Measurements from ENCODE around the gene ST8SIA1.

Gene ST8SIA1

DNA sequence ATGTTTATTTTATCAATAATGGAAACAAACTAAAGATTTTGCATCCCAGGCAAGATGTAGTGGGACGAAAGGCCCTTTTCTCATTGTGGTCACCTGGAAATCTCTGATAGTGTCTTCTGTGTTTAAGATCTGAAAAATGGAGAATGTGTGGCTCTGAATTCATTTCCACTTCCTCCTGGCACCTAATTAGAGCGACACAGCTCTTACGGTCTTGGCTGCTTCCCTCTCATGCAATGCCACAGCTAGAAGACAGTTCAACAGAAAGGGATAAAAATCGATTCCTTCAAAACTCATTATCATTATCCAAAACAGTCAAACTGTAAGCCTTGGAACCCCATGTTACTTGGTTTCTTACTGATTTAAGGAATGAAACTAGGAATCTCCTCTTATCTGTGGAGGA lies 9.3 kb downstream of the ST8SIA1 start:
- DNase-seq = no peak

GRCh38 chr12:22322091-22322490 lies 12.4 kb downstream of the ST8SIA1 start:
- no peak for DNase-seq

DNA sequence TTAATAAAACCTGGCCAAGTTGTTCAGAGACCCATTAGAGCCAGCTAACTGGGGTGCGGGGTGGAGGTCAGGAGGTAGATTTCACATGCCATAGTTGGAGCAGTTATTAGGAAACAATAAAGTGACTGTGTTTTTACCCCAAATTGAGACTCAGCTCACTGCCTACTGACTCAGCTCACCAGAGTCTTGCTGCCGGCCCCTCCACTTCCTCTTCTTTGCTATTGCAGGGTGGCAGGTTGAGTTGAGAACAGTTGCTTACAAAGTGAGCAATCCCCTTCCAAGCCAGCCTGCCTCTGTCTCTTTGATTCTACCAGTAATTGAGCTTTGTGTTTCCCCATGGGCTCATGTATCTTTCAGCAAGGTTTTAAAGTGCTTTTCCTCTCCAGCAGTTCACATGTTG lies 12.9 kb downstream of the ST8SIA1 start:
- DNase-seq = no peak

- DNase-seq = no peak
These were observed 13.4 kb downstream of the ST8SIA1 start for GRCh38 chr12:22321018-22321605.

GRCh38 chr12:22318108-22318737 lies 16.3 kb downstream of the ST8SIA1 start:
- DNase-seq = no peak

DNA sequence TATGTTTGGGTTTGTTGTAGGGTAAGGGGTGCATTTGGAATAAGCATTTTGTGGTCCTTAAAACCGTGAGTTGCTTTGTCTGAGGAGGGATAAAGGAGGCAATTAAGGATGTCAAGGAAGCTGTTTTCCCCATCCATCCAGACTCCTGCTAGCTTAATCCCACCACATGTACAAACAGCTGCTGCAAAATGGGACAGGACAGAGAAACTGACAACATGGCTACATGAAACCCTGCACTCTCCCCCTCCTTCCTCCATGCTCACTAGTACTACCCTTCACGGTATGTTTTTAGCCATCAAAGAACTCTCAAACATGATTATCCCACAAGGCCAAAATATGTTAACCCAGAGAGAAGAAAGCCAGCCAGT lies 20.6 kb downstream of the ST8SIA1 start:
- DNase-seq = no peak

- DNase-seq = no peak
These were observed 21.1 kb downstream of the ST8SIA1 start for GRCh38 chr12:22313286-22313962.

- no peak for DNase-seq
These were observed 22.2 kb downstream of the ST8SIA1 start for GRCh38 chr12:22312336-22312735.

DNA sequence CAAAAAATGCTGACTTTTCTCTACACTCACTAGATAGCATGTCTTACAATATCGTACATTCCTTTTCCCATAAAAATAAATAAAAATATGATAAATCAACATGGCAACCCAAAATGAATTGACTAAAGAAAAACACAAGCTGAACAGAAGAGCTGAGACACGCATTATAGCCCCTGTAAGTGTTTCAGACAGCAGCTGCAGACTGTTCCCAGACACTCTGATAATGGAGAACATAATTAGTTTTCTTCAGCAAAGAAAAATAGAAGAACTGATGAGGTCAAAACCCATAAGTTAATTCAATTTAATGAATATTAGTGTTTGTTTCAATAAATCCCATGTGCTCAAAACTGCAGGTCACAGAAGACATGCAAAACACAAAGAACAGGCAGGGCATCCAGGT lies 23.8 kb downstream of the ST8SIA1 start:
- DNase-seq = no peak

DNA sequence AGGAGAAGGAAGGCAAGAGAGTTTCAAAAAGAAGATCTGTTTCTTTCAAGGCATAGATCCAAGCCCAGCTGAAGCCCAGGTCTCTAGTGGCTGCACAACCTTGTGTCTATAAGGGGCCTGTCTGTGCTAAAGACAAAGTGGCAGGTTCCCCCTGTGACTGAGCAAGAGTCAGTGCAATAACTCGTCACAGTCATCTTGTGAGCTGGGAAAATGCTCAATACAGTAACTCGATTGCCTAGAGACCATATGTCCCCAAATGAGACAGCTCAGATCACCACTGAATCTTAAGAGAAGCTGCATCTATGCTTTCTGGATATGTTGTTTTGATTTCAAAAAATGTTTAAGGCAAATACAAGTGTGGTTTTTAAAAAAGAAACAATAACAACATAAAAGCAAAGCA lies 24.2 kb downstream of the ST8SIA1 start:
- no peak for DNase-seq

DNA sequence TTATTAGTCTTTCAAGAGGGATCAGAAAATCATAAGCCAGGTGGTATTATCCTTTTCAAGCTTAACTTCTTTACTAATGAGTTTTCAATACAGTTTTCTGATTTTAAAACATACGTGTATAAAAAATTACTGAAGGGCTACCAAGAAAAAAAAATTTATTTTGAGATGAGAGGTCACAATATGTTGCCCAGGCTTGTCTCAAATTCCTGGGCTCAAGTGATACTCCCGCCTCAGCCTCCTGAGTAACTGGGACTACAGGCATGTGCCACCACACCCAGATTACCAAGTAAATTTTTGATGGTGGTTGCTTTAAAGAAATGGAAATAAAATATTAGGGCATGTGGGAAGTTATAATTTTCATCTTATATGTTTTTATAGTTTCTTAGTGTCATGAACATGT lies 26.7 kb downstream of the ST8SIA1 start:
- DNase-seq = no peak

GRCh38 chr12:22306311-22306710 lies 28.2 kb downstream of the ST8SIA1 start:
- no peak for DNase-seq

GRCh38 chr12:22304341-22304740 lies 30.2 kb downstream of the ST8SIA1 start:
- DNase-seq = no peak

DNA sequence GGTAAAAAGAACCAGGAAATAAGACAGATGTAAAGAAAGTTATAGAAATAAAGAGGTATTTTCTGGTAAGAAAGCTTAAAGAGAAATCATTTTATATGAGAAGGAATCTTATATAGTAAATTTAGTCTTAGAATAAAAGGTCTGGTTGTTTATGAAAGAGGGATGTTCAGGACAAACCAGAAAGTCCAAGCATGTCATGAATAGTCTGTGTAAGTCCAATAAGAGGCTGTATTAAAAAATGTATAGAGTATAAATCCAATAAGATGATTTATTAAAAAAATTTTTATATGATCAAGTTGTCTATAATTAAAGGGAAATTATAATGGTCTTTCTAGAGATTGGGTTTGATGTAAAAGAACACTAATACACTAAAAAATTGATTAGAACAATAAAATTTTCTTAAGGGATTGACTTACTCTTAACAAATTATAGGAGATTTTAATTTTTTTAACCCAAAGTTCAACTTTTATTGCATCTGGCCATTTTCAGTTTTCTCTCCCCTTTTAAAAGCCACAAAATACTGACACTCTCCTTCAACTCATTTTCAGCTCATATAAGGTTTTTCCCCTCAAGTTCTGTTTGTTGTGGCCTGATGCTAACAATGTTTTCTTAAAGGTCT lies 35.1 kb downstream of the ST8SIA1 start:
- DNase-seq = no peak

DNA sequence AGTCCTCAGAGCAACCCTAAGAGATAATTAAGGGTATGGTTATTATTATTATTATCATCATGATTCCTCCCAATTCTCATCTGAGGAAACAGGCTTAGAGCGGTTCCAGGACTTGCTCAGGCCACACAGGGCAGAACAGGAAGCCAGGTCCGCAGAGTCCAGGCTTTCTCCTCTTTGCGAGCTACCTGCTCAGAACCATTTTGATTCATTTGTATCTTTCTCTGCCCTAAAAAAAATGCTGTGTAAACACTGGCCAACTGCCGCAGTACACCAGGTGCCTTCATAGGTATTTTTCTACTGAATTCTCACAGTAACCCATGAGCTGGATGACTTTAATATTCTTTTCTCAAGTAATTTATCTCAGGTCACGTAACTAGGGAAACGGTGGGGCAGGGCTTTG lies 45.3 kb downstream of the ST8SIA1 start:
- DNase-seq = no peak

GRCh38 chr12:22287776-22288621 lies 46.5 kb downstream of the ST8SIA1 start:
- no peak for DNase-seq

- DNase-seq = no peak
These were observed 47.4 kb downstream of the ST8SIA1 start for GRCh38 chr12:22287101-22287500.

GRCh38 chr12:22286569-22286968 lies 47.9 kb downstream of the ST8SIA1 start:
- no peak for DNase-seq

GRCh38 chr12:22285846-22286245 lies 48.7 kb downstream of the ST8SIA1 start:
- no peak for DNase-seq

GRCh38 chr12:22284871-22285270 lies 49.6 kb downstream of the ST8SIA1 start:
- DNase-seq = no peak

DNA sequence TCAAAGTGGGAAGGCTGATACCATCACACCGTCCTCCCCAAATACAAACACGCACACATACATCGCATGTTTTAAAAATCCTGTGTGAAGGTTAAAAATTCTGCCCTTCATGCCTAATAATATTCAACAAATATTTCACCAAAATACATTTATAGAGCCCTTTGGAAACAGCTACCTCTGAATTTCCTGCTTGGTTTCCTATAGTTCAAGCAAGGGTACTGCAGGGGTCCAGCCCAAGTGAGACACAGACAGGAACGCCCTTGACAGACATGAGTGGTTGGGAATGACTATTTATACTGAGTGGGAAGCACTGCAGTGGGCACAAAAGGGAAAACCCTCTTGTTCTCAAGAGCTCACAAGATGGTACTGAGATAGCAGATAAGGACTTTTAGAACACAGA lies 51.0 kb downstream of the ST8SIA1 start:
- no peak for DNase-seq

GRCh38 chr12:22283006-22283506 lies 51.5 kb downstream of the ST8SIA1 start:
- no peak for DNase-seq

DNA sequence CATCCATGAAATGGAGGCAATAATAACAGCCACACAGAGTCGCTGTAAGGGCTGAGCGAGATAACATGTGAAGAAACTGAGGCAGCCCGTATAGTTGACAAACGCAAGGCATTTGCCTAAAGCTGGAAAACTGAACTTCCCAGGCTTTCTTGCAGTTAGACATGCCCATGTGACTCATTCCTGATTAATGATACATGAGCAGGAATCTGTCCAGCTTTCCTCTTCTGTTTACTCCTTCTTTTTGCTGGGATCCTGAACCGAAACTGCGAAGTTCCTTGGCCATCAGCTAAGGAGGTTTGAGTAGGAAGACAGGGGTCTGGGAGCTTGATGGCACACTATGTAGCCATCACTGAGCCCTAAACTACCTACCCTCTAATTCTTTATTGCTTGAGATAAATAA lies 52.2 kb downstream of the ST8SIA1 start:
- no peak for DNase-seq

Data from T-helper 9 cell (primary cell).